Right hindlimb (tissue), 1 donor: ENCODE data around the gene TRIM33.
"Not testable (repeated sequence)": the region's sequence is repeated elsewhere in the genome, so short reads cannot be mapped to it uniquely, and the experiment has no call there.

Experiments
- DNase-seq: peaks from one replicate; pipeline ENCODE4 v3.0.0-alpha.2; 2018

Gene TRIM33

DNA sequence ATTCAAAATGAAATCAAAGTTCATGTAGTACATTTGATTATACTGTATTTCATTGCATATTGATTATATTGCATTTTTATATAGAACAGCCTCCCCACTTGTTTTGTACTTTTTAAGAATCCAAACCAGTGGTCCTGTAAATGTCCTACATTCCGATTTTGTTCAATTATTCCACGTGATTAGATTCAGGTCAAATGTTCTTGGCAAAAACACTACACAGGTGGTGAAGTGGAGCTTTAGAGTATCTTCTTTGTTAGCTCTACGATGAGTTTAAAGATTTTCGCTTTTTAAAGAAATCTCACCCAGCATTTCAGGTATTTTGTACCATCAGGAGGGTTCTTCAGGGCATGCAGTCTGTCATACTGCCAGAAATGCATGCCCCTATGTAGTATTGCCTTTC lies 120.6 kb downstream of the TRIM33 start:
- no peak for DNase-seq

DNA sequence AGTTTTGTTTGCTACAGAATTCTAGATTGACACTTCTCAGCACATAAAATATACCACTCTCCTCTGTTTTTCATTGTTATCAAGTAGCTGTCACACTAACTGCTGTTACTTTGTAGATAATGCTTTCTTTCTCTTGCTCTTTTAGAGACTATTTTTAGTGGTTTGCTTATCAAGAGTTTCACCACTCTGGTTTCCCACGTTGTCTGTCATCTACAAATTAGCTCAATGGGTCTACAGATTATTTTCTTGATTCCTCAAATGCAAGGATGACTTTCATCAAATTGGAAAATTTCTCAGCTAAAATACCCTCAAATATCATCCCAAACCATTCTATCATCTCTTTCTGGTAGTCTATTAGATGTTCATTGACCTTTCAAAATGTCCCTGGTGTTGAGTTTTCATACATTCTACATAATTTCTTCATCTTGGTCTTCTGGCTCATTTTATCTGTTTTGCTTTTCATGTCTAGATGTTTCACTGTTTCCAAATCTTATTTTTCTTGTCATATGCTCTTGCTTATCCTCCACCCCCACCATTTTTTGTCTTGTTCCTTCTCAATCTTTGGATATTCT lies 122.5 kb downstream of the TRIM33 start:
- no peak for DNase-seq

DNA sequence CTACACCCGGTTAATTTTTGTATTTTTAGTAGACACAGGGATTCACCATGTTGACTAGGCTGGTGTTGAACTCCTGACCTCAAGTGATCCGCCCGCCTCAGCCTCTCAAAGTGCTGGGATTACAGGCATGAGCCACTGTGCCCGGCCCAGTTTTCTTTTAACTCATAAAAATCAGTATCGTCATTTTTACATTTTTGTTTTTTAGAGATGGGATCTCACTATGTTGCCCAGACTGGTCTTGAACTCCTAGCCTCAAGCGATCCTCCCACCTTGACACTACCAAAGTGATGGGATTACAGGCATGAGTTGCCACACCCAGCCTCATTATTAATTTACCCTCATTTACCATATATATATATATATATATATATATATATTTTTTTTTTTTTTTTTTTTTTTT lies 123.4 kb downstream of the TRIM33 start:
- DNase-seq = not testable (repeated sequence)

DNA sequence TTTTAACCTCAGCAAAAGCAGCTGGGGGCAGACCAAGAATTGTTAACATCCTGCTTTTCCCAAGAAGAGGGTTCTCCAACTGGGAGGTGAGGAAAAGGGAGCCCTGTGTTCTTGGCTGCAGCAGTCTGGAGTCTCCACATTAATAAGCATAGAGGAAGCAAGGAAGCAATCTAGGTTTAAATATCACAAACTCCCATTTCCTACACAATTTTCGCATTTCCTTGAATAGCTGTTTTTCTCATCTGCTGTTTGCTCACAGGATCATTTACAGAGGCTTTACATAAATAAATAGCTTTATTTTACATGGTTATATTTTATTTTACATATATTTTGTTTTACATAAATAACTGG lies 124.0 kb downstream of the TRIM33 start:
- no peak for DNase-seq

DNA sequence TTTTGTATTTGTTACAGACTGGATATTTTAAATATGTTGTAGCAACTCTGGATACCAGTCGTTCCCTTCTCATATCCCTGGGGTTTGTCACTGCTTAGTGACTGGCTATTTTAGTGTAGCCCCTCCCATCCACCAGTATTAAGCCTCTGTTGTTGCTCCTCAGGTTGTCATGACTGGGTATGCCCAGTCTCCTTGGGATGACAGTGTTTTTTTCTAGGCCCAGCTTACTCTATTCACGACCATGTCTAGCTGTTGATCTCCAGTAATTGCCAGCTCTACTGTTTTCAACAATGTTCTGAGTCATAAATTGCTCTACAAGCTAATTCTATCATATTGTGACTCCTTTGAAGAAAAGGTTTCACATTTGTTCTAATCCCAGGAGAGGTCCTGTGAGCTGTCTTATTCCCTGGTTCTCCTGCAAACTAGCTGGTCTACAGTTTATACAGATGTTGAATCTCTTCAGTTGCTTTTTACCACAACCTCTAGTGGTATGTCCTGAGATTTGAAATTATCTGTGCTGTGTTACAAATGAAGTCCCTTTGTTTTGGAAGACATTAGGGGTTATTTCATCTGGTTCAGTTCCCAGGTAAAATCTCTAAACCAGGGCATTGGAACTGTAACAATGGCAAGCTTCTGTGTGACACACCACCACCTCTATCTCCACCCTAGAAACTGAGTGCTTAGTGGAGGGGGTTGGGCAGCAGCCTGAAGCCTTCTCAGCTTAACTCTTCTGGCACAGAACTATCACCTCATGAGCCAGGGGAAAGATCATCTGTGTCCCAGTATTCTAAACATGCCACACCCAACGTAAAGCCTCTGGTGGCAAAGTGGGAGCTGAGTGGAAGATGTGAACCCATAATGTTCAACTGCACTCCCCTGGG lies 124.6 kb downstream of the TRIM33 start:
- DNase-seq = no peak

DNA sequence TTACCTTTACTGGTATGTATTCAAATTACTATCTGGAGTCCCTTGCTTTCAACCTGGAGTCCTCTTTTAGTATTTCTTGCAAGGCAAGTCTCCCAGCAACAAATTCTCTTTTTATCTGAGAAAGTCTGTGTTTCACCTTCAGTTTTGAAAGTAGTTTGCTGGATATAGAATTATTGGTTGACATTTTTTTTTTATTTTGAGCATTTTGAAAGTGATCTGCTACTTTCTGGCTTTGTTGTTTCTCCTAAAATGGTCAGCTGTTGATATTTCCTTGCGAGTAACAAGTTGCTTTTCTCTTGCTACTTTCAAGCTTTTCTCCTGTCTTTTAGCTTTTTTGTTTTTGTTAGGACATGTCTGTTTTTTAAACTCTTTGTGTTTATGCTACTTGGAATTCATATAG lies 126.1 kb downstream of the TRIM33 start:
- no peak for DNase-seq

DNA sequence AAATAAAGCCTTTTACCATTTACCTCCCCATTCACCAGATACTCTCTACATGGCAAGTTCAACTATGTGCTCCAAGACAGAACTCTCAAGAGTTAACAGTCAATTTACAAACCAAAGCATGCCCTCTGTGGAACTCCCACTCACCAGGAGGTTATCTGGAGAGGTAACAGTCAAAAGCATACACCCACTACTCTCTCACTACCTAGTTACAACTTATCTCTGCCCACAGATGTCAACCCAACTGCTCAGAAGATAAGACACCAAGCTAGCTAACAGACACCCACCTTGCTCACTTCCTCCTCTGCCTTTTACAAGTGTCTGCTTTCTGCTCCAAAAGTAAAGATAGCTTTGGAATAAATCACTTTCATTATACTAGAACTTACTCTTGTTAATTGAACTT lies 131.0 kb downstream of the TRIM33 start:
- DNase-seq = no peak

DNA sequence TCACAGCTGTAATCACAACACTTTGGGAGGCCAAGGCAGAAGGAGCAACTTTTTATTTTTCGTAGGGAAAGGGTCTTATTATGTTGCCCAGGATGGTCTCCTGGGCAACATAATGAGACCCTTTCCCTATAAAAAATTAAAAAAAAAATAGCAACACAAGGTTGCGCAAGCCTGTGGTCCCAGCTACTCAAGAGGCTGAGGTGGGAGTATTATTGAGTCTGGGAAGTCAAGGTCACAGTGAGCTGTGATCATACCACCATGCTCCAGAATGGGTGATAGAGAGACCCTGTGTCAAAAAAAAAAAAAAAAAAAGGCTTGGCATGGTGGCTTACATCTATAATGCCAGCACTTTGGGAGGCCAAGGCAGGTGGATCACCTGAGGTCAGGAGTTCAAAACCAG lies 131.6 kb downstream of the TRIM33 start:
- DNase-seq = no peak

DNA sequence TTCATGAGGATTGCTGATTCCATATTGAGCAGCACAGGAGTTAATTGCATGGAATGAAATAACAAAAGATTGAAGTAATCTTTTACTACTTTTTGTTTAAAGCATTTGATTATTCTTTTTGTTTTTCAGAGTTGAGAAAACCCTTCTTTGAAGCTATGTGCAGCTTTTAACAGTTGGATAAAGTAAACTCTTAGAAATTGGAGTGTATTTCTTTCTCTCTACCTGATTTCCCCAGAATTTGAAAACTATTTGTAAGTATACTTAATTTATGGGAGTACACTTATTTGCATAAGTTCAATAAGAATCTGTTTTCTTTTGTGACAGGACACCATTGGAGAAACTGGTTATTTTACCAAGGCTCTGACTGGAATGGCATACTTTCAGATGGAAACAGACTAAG lies 133.6 kb downstream of the TRIM33 start:
- DNase-seq = no peak

DNA sequence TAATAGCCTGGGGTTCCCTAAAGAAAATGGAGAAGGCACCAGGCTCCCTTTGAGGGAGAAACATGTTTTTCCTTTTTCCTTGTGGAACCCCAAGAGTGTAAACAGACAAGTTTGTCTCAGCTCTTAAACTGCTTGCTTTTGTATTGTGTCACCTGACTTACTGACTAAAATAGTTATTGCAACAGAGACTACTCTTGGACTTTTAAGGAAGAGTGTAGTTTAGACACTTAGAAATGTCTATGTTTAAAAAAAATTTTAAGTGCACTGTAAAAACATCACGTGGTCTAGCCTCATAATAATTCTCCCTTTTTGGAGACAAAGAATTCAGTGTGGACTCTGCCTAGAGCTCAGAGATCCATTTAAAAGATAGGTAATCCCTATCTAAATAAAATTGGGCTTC lies 141.1 kb downstream of the TRIM33 start:
- no peak for DNase-seq

DNA sequence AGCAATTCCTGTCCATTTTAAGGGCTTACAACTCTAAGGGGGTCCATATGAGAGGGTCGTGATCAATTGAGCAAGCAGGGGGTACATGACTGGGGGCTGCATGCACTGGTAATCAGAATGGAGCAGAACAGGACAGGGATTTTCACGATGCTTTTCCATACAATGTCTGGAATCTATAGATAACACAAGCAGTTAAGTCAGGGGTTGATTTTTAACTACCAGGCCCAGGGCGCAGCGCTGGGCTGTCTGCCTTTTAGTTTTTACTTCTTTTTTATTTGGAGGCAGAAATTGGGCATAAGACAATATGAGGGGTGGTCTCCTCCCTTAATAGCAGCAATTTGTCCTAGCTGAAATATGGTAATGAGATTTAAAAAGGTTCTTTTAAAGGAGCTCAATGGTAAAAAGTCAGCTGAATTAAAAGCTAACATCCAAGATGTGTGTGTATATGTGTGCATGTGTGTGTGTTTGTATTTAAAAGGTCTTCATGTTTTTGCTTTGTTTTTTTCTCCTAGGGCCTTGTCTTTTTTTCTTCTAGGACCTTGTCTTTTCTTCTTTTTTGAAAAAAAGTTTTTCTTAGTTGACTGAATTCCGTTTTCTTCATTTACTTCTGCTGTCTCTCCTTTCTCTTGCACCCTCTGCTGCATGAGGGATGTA lies 141.6 kb downstream of the TRIM33 start:
- DNase-seq = not testable (repeated sequence)

DNA sequence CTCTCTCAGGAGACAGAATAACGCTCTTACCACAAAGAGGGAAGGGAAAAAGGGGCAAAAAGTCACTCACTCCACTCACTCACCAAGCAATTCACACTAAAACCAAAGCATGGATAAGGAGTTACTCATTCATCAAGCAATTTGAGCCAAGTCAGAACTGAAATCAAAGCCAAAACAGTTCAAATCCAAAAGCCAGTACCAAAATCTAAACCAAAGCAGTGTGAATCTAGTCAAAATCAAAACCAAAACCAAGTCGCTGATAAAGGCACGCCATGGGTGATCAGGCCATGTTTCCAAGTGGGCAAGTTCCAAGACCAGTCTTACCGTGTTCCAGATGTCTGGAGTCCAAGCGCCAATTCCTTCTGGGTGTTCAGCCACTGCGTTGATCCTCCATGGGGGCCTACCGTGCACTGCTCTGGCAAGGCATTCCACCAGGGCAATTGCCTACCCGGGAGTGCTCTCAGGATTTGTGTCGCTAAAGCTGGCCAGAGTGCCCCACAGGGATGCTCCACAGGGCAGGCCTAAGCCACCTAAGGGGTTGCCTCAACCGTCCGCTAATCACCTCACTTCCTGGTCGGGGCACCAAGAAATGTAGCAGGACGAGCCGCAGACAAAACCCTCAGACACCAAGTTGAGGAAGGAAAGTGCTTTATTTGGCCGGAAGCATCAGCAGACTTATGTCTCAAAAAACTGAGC lies 142.3 kb downstream of the TRIM33 start:
- DNase-seq = no peak

DNA sequence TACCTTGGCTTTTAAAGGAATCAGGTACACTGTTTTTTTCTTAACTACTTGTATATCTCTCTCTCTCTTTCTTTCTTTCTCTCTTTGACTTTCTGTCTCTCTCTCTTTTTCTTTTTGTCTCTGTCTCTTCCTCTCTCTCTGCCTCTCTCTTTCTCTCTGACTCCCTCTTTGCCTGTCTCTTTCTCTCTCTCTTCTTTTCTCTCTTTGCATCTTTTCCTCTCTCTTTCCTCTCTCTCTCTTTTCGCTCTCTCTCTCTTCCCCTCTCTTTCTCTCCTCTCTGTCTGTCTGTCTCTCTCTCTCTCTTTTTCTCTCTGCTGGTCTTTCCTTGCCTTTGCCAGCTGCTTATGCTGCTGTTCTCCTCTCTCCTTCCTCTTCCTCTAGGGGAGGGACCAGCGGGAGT lies 143.2 kb downstream of the TRIM33 start:
- DNase-seq = no peak

DNA sequence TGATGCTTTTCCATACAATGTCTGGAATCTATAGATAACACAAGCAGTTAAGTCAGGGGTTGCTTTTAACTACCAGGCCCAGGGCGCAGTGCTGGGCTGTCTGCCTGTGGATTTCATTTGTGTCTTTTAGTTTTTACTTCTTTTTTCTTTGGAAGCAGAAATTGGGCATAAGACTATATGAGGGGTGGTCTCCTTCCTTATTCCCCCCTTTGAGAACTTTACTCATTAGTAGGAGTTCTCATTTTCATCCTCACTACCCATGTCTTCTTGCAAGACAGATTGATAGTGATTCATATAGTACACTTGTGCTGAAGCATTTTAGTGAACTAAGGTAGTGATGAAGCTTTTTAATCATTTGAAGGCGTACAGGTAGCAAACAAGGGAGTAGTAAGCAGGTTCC lies 147.8 kb downstream of the TRIM33 start:
- DNase-seq = not testable (repeated sequence)

DNA sequence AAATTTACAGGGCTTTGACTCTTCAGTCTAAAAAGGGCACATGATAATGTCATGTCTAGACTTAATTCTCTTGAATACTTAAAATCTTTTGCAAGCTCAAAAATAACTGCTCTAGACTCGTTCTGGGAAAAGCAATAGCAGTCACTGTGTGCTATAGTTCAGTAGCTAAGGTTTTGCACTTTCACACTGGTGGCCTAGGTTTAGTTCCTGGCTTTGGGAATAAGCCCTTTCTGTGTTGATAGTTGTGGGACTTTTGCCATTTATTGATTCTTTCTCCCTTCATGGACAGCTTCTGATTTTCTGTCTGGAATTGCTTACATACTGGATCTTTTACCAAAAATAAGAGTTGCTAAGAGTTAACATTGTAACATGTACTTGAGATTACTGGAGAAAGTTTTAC lies 151.2 kb downstream of the TRIM33 start:
- DNase-seq = no peak

DNA sequence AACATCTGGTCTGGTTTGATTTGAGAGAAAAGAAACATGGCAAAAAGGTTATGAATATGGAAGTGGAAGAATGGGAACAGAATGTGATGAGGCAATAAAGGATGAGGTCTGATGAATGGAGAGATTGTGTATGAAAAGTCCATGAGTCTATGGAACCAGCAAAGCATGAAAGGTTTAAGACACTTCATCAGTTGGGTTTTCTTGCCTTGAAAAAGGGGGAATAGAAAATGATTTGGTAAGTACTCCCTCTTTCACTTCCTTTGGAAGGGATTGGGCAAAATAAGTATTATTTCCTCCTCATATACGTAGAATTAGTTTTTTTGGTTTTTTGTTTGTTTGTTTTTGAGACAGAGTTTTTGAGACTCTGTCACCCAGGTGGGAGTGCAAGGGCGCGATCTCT lies 155.8 kb downstream of the TRIM33 start:
- no peak for DNase-seq

DNA sequence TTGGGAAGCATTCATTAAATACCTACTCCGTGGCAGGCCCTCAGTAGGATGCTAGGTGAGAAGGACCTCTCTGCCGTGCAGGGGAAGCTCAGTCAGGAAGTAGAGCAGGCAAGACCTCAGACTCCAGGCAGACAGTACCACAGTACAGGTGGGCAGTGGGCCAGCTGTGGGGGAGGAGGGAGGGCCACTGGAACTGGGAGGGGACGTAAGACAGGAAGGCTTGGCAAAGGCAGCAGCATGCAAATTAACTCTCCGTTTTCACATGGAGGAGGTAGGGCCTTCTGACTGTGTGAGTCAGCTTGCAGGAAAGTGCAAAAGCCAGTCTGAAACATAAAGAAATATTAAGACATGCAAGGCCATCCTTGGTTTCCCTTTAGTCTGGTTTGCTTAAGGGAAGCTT lies 157.7 kb downstream of the TRIM33 start:
- peak; percentile 88 for DNase-seq

DNA sequence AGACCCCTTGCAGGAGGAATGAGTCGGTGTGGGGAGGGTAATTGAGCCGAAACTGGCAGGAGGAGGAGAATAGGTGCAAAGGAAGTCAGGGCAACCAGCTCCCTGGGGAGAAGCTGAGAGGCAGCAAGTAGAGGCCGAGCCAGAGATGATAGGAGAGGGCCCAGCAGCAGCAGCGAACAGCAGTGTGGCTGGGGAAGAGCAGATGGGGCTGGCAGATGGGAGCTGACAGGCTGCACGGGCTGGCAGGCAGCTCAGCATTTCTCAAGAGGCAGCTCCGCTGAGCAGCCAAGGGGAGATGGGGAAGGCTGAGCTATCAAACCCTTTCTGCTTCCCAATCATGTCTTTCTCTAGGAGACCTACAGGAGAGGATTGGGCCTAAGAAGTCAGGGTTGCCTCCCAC lies 158.2 kb downstream of the TRIM33 start:
- DNase-seq = no peak

DNA sequence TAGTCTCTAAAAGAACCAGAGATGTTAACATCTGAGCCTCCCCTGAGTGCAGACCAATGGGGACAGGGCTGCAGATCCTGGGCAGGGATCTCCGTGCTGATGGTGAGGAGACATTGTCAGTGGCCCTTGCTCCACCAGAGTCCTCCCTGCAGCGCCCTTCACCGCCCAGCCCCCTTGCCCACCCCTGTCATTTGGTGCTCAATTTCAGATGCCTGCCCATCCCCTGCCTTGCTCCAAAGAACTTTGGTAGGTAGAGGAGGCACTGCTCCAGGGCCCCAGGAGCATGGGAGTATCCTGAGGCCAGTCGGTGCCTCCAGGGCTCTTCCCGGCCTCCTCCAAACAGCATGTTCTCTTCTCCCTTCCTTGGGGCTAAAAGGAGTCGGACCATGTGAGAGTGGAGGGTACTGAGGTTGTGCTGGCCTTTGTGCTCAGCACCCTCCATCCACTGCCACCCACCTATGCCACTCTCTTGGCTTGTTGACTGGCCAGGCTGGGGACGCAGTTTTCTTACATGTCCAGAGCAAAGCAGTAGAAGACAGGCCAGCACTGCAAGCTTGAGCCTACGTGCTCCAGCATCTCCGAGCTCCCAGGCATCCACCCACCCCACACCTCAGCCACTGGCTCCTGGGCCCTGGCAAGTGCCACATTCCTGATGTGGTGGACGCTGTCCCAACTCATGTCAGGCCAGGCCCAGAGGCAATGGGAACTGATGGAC lies 160.1 kb downstream of the TRIM33 start:
- no peak for DNase-seq

DNA sequence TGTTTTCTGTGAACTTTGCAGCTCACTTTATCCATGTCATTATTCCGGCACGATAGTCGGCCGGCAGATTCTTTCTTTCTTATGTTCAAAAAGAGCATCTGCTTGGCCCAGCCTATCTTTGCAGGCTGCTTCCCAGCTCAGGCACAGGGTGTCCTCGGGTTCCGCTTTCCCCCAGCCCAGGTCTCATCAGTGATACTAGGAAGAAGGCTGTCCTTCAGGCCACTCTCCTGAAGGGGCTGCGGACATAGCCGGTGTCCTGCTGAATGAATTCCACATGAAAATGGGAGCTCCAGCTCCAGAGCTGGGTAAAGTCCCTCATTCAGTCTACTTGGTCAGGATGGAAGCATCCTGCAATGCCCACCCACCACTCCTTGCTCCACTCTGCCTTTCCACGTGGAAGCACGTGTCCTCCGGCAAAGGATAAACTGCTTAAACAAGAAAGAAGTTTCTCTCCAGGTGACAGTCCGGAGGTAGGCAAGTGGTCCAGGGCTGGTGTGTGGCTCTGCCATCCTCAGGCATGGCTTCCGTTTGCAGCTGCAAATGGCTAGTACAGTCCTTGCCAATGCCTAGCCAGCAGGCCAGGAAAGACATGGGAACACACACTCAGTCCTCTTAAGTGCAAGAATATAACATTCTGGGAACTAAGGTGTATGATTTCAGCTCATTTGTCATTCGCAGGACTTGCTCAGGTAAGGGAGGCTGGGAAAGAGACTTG lies 161.0 kb downstream of the TRIM33 start:
- DNase-seq = no peak

DNA sequence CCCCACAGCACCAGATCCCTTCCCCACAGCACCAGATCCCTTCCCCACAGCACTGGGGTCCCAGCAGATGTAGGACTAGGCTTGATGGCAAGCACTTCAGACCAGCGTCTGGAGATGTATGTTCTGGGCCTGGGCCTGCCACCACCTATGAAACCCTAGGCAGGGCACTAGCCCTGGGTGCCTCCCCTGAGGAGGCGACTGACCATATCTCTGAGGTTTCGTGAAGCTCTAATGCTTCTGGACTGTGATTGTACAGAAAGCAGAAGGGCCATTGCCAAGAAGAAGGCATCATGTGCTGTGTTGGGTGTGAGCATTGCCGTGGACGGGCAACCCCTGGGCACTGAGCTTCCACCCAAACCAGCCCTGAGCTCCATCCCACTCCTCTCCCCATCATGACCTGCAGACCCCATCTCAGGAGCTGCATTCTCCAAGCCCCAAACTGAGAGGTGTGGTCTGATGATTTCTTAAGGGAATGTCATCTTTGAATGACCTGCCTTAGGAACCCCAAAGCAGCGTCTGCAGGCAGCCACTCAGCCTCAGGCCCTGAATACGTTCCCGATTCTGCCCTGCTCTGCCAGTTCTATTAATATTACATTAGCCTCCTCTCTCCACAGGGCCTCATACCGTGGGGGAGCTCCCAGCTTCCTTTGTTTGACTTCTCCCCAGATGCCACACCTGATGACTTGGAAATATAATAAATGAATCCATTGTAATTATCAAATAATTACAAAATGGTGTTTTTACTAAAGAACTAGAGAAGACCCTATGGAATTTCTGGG lies 163.4 kb downstream of the TRIM33 start:
- DNase-seq = no peak
